HFFc6 (cell line): ENCODE results near the gene SPATA32. TPM values are rescaled to one million over a fixed set of nuclear protein-coding genes. Genes with fewer than 3 reads are reported as not detected.

Source experiments
- DNase-seq: peaks from one replicate; pipeline ENCODE4 v3.0.0-alpha.2; 2018
- H3K27ac Mint-ChIP-seq: 2 replicates; pipeline ENCODE4 v1.8.0; 2020; ENCODE audit warnings: mild to moderate bottlenecking, mixed read lengths
- H3K27me3 Mint-ChIP-seq: 2 replicates; pipeline ENCODE4 v1.8.0; 2021; ENCODE audit warnings: mild to moderate bottlenecking, moderate library complexity, mixed read lengths; ENCODE audit not compliant: insufficient read depth
- H3K36me3 Mint-ChIP-seq: 2 replicates; pipeline ENCODE4 v1.8.0; 2021; ENCODE audit warnings: low read depth, mixed read lengths
- H3K4me1 Mint-ChIP-seq: 2 replicates; pipeline ENCODE4 v1.8.0; 2020; ENCODE audit warnings: low read depth, mixed read lengths
- H3K4me3 Mint-ChIP-seq: 2 replicates; pipeline ENCODE4 v1.8.0; 2020; ENCODE audit warnings: mild to moderate bottlenecking, moderate library complexity, mixed read lengths
- H3K9me3 Mint-ChIP-seq: 2 replicates; pipeline ENCODE4 v1.8.0; 2020; ENCODE audit warnings: mild to moderate bottlenecking, mixed read lengths
- total RNA-seq, 6 experiments: library from RNA; stranded (reverse); fragmentation: NEBNext Ultra II Directional; extraction: Animal tissue kit (Norgen Biotek cat#: 25700); gene quantifications; 2 replicates in 1 of 6; 3 replicates in 5 of 6; pipeline ENCODE4 v1.2.3, GENCODE V29; 2021
- TF ChIP-seq, protein P1 (sequence below): fragments of 200-600 bp; sonication (generic); IDR thresholded peaks from 2 replicates; pipeline ENCODE4 v1.5.0; 2021; ENCODE audit warnings: antibody characterized with exemption, mild to moderate bottlenecking

The SPATA32 gene
- total RNA-seq, 6 experiments from 2014 or later = 0.11 TPM; not detected in 5

GRCh38 chr17:45287526-45288500, 25.9 kb upstream of the SPATA32 start:
- no peaks in the 10 kb centered on the region for H3K9me3 Mint-ChIP-seq
- H3K27me3 Mint-ChIP-seq = no peaks in the 10 kb centered on the region; the same call in 1 of the 2 replicates
- peaks cover 44% of the 10 kb centered on the region for H3K36me3 Mint-ChIP-seq
- H3K27ac Mint-ChIP-seq = no peak overlapping the region
- no peak overlapping the region for H3K4me3 Mint-ChIP-seq
- DNase-seq = no peak
- TF ChIP-seq, protein P1, sequence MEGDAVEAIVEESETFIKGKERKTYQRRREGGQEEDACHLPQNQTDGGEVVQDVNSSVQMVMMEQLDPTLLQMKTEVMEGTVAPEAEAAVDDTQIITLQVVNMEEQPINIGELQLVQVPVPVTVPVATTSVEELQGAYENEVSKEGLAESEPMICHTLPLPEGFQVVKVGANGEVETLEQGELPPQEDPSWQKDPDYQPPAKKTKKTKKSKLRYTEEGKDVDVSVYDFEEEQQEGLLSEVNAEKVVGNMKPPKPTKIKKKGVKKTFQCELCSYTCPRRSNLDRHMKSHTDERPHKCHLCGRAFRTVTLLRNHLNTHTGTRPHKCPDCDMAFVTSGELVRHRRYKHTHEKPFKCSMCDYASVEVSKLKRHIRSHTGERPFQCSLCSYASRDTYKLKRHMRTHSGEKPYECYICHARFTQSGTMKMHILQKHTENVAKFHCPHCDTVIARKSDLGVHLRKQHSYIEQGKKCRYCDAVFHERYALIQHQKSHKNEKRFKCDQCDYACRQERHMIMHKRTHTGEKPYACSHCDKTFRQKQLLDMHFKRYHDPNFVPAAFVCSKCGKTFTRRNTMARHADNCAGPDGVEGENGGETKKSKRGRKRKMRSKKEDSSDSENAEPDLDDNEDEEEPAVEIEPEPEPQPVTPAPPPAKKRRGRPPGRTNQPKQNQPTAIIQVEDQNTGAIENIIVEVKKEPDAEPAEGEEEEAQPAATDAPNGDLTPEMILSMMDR = no peak
- H3K4me1 Mint-ChIP-seq = peaks cover 31% of the 10 kb centered on the region

DNA sequence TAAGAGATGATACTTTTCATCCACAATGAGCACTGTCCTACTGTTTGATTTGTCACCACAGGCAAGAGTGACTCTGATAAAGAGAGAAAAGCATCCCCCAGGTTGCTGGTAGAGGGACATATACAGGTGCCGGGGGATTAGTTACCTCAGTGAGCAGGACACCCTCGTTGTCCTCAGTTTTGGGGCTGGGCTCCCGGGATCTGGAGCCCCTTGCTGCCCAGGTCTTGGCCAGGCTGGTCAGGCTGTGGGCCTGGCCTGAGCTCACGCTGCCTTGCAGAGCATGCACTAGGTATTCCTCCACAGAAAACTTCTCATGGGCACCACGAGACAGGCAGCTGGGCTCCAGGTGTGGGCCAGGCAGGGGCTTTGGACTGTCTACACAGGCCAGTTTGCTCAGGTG, 24.4 kb upstream of the SPATA32 start:
- TF ChIP-seq, protein P1 = no peak
- Mint-ChIP-seq H3K27ac (no peak overlapping the region), H3K4me3 (no peak overlapping the region), H3K4me1 (peaks cover 16% of the 10 kb centered on the region), H3K9me3 (no peaks in the 10 kb centered on the region), H3K27me3 (no peaks in the 10 kb centered on the region; the same call in 1 of the 2 replicates), H3K36me3 (peaks cover 42% of the 10 kb centered on the region)
- DNase-seq = no peak

DNA sequence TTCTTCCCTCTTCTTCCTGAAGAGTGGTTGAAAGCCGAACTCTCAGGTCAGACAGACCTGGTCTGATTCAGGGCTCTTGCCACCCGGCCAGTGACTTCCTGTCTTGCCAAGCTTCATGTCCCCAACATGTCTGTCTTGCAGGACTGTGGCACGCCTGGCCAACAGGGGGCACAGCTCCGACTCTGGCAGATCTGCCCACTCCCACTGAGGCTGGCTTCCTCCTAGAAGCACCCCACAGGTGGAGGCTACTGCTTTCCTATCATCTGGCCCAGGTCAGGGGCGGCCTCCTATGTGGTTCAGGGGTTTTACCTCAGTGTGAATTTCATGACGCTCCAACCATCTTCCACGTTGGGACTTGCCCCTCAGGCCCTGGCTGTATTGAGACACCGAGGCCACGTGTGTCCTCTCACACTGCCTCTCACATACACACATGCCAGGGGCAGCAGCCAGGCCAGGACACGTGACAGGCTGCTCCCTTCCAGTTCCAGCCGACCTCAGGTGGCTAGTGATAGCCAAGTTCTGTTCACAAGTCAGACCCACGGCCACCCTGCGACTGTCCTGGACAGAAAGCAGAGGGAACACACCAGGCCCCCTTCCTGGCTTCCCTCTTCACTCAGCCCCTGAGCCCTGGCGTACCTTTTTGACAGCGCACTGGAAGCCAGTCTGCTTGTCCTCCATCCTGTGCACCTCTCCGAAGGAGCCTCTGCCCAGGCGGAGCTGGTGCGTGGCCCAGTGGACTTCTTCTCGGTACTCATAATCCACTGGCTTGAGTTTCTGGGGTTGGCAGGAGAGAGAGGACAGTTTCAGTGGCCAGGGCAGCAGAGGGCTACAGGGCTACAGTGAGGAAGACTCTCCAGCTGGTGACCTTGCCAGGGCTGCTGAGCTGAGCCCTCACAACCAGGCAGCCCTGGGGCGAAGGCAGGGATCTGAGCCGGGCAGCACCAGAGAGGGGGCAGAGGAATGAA, 22.6 kb upstream of the SPATA32 start:
- no peaks in the 10 kb centered on the region for H3K9me3 Mint-ChIP-seq
- peaks cover 12% of the 10 kb centered on the region for H3K4me1 Mint-ChIP-seq
- TF ChIP-seq, protein P1 = peak; percentile 65
- H3K4me3 Mint-ChIP-seq = no peak overlapping the region
- H3K36me3 Mint-ChIP-seq = peaks cover 36% of the 10 kb centered on the region
- H3K27me3 Mint-ChIP-seq = no peaks in the 10 kb centered on the region
- H3K27ac Mint-ChIP-seq = peak overlapping the region; percentile 24; the same call in 1 of the 2 replicates
- DNase-seq = no peak

DNA sequence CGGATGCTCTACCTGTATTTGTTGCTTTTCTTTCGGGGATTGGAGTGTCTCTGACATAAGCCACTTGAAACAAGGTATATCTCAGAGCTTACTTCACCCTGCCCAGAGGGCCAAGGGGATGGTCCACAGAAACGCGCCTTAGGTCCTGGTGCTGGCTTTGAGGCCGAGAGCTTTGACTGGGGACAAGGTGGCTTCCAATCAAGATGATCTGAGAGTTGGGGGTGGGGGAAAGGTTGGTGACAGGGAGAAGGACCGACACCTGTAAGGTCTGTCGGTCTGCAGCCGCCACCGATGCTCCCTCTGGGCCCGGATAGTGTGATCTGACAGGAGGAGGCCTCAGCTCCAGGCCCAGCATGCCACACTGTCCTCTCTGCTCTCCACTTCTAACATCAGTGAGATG, 21.8 kb upstream of the SPATA32 start:
- H3K4me1 Mint-ChIP-seq = peaks cover 12% of the 10 kb centered on the region
- no peak for DNase-seq
- H3K36me3 Mint-ChIP-seq = peaks cover 35% of the 10 kb centered on the region
- H3K9me3 Mint-ChIP-seq = no peaks in the 10 kb centered on the region
- H3K27ac Mint-ChIP-seq = 0 out of 2 replicates have a peak overlapping the region, but pooled peaks have one; percentile 24
- H3K4me3 Mint-ChIP-seq = no peak overlapping the region
- TF ChIP-seq, protein P1 = no peak
- H3K27me3 Mint-ChIP-seq = no peaks in the 10 kb centered on the region
